HG02588 (cell line): Measurements from ENCODE around the gene FAM43B.
"Not testable (repeated sequence)": the region's sequence is repeated elsewhere in the genome, so short reads cannot be mapped to it uniquely, and the experiment has no call there.

ENCODE experiments used
- ATAC-seq: cut with Tn5 transposase; IDR thresholded peaks from one replicate; pipeline ENCODE4 v1.9.1; 2021; ENCODE audit warnings: mild to moderate bottlenecking, moderate library complexity; ENCODE audit not compliant: unreplicated experiment

FAM43B gene

GRCh38 chr1:20551945-20552727 lies at the start of gene FAM43B:
TSS of gene FAM43B (plus strand) at chr1:20552573. CDS start at chr1:20552974, 401 bp downstream.
- no peak for ATAC-seq

- ATAC-seq, result no peak
These were observed 46.9 kb upstream of the FAM43B start for GRCh38 chr1:20505488-20505887.

- peak; percentile 6 for ATAC-seq
These were observed 45.2 kb upstream of the FAM43B start for GRCh38 chr1:20507248-20507563.

GRCh38 chr1:20507564-20508410 lies 44.6 kb upstream of the FAM43B start, which contains the start of gene MUL1:
TSS of gene MUL1 (minus strand) at chr1:20508151. CDS start at chr1:20508024, 127 bp downstream.
- peak; percentile 83 for ATAC-seq

GRCh38 chr1:20508411-20508771 lies 44.0 kb upstream of the FAM43B start:
- no peak for ATAC-seq

- ATAC-seq, result no peak
These were observed 40.6 kb upstream of the FAM43B start for GRCh38 chr1:20511518-20512428.

GRCh38 chr1:20519609-20520262 lies 32.6 kb upstream of the FAM43B start:
- ATAC-seq, result not testable (repeated sequence)

GRCh38 chr1:20521960-20522861 lies 30.2 kb upstream of the FAM43B start:
- ATAC-seq, result no peak

GRCh38 chr1:20526267-20526666 lies 26.1 kb upstream of the FAM43B start:
- ATAC-seq, result no peak

GRCh38 chr1:20528221-20528620 lies 24.2 kb upstream of the FAM43B start:
- ATAC-seq, result no peak

GRCh38 chr1:20530306-20530705 lies 22.1 kb upstream of the FAM43B start:
- no peak for ATAC-seq

- ATAC-seq, result no peak
These were observed 21.5 kb upstream of the FAM43B start for GRCh38 chr1:20530901-20531300.

- no peak for ATAC-seq
These were observed 18.7 kb upstream of the FAM43B start for GRCh38 chr1:20533635-20534034.

- no peak for ATAC-seq
These were observed 17.5 kb upstream of the FAM43B start for GRCh38 chr1:20534659-20535417.

- no peak for ATAC-seq
These were observed 14.1 kb upstream of the FAM43B start for GRCh38 chr1:20538227-20538626.

- ATAC-seq, result no peak
These were observed 13.4 kb upstream of the FAM43B start for GRCh38 chr1:20538760-20539551.

- ATAC-seq, result no peak
These were observed 12.1 kb upstream of the FAM43B start for GRCh38 chr1:20540281-20540680.

GRCh38 chr1:20546637-20547036 lies 5.7 kb upstream of the FAM43B start:
- ATAC-seq, result no peak
